ENCODE results near the gene RNU1-3.
"Not testable (repeated sequence)": the region's sequence is repeated elsewhere in the genome, so short reads cannot be mapped to it uniquely, and the experiment has no call there.

RNU1-3 gene

GRCh38 chr1:16693449-16694307, 26.9 kb upstream of the RNU1-3 start:
- not testable (repeated sequence) for DNase-seq

- not testable (repeated sequence) for DNase-seq
Observed at GRCh38 chr1:16692717-16693448, 26.1 kb upstream of the RNU1-3 start.

- DNase-seq: not testable (repeated sequence)
Observed at GRCh38 chr1:16692283-16692682, 25.5 kb upstream of the RNU1-3 start.

GRCh38 chr1:16690971-16691682, 24.4 kb upstream of the RNU1-3 start:
- DNase-seq: not testable (repeated sequence)

GRCh38 chr1:16687132-16687800, 20.5 kb upstream of the RNU1-3 start:
- not testable (repeated sequence) for DNase-seq

GRCh38 chr1:16685445-16686371, 19.0 kb upstream of the RNU1-3 start:
- not testable (repeated sequence) for DNase-seq

- not testable (repeated sequence) for DNase-seq
Observed at GRCh38 chr1:16684738-16685337, 18.1 kb upstream of the RNU1-3 start.

GRCh38 chr1:16684152-16684551, 17.4 kb upstream of the RNU1-3 start:
- not testable (repeated sequence) for DNase-seq

- DNase-seq: not testable (repeated sequence)
Observed at GRCh38 chr1:16682803-16683202, 16.1 kb upstream of the RNU1-3 start.

- DNase-seq: not testable (repeated sequence)
Observed at GRCh38 chr1:16680366-16680765, 13.6 kb upstream of the RNU1-3 start.

GRCh38 chr1:16677552-16678431, 11.0 kb upstream of the RNU1-3 start:
- peak; percentile 67 for DNase-seq

GRCh38 chr1:16676661-16677523, 10.1 kb upstream of the RNU1-3 start:
- not testable (repeated sequence) for DNase-seq

GRCh38 chr1:16675118-16675510, 8.4 kb upstream of the RNU1-3 start:
- not testable (repeated sequence) for DNase-seq

GRCh38 chr1:16673976-16674375, 7.2 kb upstream of the RNU1-3 start:
- not testable (repeated sequence) for DNase-seq

- not testable (repeated sequence) for DNase-seq
Observed at GRCh38 chr1:16665836-16666235, 912 bp downstream of the RNU1-3 start.

GRCh38 chr1:16658234-16658633, 8.5 kb downstream of the RNU1-3 start:
- DNase-seq: not testable (repeated sequence)

- DNase-seq: not testable (repeated sequence)
Observed at GRCh38 chr1:16656981-16657683, 9.6 kb downstream of the RNU1-3 start.

- DNase-seq: not testable (repeated sequence)
Observed at GRCh38 chr1:16656574-16656973, 10.2 kb downstream of the RNU1-3 start.
